SIG-M5 treated with dmso at 0.1 percent for 504 hours (cell line): ENCODE measurements around the gene WDFY2.
A peak's percentile ranks its signal among the peaks of the same experiment; 100 is the strongest.
"Not testable (repeated sequence)": the region's sequence is repeated elsewhere in the genome, so short reads cannot be mapped to it uniquely, and the experiment has no call there.

Source experiments
- DNase-seq: peaks from one replicate; lab custom pipeline; 2025; ENCODE audit not compliant: unreplicated experiment; lab: John Stamatoyannopoulos, UW

Gene WDFY2

GRCh38 chr13:51583875-51584730 is at the start of gene WDFY2:
TSS of gene WDFY2 (plus strand) at chr13:51584462. CDS start at chr13:51584688, 226 bp downstream.
- peak; percentile 100 for DNase-seq

GRCh38 chr13:51538591-51539179 is 45.6 kb upstream of the WDFY2 start:
- no peak for DNase-seq

GRCh38 chr13:51539887-51540286 is 44.4 kb upstream of the WDFY2 start:
- no peak for DNase-seq

GRCh38 chr13:51541037-51541436 is 43.2 kb upstream of the WDFY2 start:
- no peak for DNase-seq

- no peak for DNase-seq
These were observed 42.4 kb upstream of the WDFY2 start for GRCh38 chr13:51541809-51542258.

- DNase-seq, result no peak
These were observed 41.7 kb upstream of the WDFY2 start for GRCh38 chr13:51542346-51543242.

- DNase-seq, result not testable (repeated sequence)
These were observed 38.8 kb upstream of the WDFY2 start for GRCh38 chr13:51545446-51545845.

GRCh38 chr13:51547425-51548176 is 36.7 kb upstream of the WDFY2 start:
- no peak for DNase-seq

GRCh38 chr13:51549050-51549449 is 35.2 kb upstream of the WDFY2 start:
- DNase-seq, result peak; percentile 81

GRCh38 chr13:51549593-51549992 is 34.7 kb upstream of the WDFY2 start:
- no peak for DNase-seq

- peak; percentile 33 for DNase-seq
These were observed 34.1 kb upstream of the WDFY2 start for GRCh38 chr13:51550151-51550550.

GRCh38 chr13:51551416-51551815 is 32.8 kb upstream of the WDFY2 start:
- DNase-seq, result no peak

- DNase-seq, result no peak
These were observed 32.2 kb upstream of the WDFY2 start for GRCh38 chr13:51552027-51552426.

GRCh38 chr13:51553531-51553930 is 30.7 kb upstream of the WDFY2 start:
- peak; percentile 49 for DNase-seq

- DNase-seq, result no peak
These were observed 27.5 kb upstream of the WDFY2 start for GRCh38 chr13:51556740-51557139.

- DNase-seq, result no peak
These were observed 26.8 kb upstream of the WDFY2 start for GRCh38 chr13:51557438-51557837.

- peak; percentile 65 for DNase-seq
These were observed 26.2 kb upstream of the WDFY2 start for GRCh38 chr13:51557875-51558612.

GRCh38 chr13:51559946-51560735 is 24.1 kb upstream of the WDFY2 start:
- DNase-seq, result peak; percentile 89

GRCh38 chr13:51562011-51562671 is 22.1 kb upstream of the WDFY2 start:
- peak; percentile 77 for DNase-seq
